Measurements from ENCODE around the gene GNG14. TPM values are rescaled to one million over a fixed set of nuclear protein-coding genes. Genes with fewer than 3 reads are reported as not detected.

The GNG14 gene
- total RNA-seq, 1 donor from 2014 or later: not detected

DNA sequence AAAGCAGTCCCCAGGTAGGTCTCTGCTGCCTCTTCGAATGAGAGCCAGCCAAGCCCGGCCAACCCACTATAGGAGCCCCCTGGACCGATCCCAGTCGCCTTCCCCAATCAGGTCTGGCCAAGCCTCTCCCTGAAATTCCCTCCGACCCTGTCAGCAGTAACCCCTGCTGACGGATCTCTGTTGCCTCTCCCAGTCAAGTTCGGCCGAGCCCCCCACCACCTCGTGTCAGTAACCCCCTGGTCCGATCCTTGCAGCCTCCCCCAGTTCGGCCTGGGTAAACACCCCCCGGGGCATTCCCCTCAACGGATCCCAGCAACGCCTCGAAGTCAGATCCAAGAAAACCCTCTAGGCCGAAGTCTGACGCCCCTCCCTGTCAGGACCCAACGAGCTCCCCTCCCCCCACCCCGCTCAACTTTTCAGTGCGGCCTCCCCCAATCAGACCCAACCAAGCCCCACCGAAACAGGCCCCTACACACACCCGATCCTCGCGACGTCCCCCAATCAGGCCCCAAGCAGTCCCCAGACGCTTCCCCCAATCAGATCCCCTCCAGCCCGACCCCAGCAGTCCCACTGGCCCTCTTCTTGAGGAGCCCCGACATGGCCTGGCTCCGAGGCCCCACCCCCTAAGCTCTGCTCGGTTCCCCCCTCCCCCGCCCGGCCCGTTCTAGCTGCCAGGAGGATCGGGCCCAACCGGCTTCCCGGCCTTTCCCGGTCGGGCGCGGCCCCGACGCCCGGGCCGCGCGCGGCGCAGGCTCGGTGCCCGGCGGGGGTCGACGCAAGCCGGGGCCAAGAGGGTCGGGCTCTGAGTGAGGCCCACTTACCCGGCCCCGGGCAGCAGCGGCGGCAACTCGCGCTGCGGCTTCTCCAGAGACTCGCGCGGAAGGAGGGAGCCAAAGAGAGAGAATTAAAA, 34.1 kb downstream of the GNG14 start:
- intact Hi-C loops (cut with micrococcal nuclease): loop anchor here (1.0 to 5.0 kb wide), 8 partner anchors 12 to 280 kb away; partner anchors contain the start of genes CALR, DHPS, FARSA and PRDX2

DNA sequence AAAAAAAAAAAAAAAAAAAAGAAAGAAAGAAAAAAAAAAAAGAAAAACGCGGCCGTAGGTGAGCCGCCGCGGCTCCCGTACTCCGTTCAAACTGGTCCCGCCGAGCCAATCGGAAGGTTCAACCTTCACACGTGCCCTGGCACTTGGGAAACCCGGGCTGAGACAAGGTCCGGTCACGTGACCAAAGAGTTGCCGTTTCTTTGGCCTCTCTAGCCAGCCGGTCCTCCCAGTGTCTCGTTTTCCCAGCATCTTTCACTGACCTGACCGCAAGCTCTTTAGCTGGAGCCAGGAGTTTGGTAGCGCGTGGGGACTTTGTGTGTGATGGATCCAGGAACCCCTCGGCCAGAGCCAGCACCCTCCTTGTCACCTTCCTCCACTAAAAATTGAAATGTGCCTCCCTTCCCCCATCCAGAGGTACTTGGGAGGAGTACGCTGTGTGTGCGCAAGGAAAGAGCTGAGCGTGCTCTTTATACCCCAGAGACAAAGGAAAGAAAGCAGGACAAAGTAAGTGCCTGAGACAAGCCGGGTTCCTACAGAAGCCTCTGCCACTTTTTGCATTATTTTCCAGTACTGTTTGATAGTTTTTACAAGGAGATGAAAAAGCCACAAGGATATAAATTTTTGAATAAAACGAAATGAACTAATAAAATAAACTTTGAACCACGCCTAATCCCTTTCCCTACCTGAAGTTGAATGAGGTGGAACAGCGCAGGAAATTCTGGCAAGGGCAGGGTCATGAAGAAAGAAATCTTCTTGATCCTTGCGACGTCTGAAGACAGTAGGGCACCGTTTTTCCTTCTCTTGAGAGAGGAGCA, 35.0 kb downstream of the GNG14 start:
- intact Hi-C loops (cut with micrococcal nuclease): loop anchor here (1.0 to 5.0 kb wide), 9 partner anchors 12 to 280 kb away; partner anchors contain the start of genes CALR, DHPS, FARSA and FBXW9

DNA sequence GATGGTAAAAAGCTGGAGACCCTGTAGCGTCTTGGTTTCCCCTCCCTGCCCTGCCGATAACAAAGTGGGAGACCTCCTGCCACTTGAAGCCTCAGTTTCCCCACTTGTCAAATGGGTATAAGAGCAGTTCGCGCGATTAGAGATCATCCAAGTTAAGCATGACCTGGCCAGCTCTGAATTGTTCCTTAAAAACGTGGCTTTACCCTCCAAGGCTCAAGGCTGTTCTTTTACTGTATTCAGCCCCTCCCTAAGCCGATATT, 35.5 kb downstream of the GNG14 start:
- intact Hi-C loops (cut with micrococcal nuclease): loop anchor here (1.0 to 5.0 kb wide), 4 partner anchors 27 to 281 kb away; partner anchors contain the start of genes FBXW9, PRDX2, ZNF443 and ZNF564

DNA sequence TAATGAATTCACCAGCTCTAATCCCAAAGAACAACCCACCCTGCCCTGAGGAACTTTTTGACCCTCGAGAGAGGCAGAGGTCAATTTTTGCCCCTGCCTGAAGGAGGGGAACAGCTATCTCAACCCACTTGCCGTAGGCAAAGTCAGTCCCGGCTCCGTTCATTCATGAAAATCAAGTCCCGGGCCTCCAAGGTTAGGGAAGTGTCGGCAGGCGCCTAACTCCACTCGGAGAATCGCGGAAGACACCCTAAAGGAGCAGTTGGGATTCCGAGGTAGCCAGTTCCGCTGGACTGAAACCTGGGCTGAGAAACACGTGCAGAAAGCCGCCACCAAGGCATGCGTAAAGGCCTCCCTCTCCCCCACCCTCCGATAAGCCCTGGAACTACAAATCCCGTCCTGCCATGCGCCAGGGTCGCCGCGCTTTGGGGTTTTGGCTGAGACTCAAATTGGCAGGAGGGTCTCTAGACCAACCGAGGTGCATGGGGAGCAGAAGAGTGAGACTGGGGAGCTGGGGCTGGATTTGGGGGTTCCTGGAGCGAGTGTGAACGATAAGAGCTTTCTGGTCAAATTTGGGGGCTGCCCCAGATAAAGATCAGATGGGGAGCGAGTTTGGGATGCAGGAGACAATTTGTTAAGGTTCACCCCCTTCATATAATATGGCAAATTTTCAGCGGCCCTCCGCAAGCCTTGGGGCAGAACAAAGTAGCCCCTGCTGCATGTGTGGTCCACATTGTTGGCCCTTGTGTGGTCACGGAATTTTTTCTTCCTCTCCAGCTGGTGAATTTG, 36.0 kb downstream of the GNG14 start, which contains the start of gene TNPO2:
TNPO2 (minus strand) TSS at position 292 of the 786 bp plus-strand sequence. CDS start 2,955 bp downstream, outside the sequence.
- intact Hi-C loops (cut with micrococcal nuclease): loop anchor here (1.0 to 5.0 kb wide), 5 partner anchors 28 to 282 kb away; partner anchors contain the start of genes FBXW9, PRDX2, ZNF443 and ZNF564

DNA sequence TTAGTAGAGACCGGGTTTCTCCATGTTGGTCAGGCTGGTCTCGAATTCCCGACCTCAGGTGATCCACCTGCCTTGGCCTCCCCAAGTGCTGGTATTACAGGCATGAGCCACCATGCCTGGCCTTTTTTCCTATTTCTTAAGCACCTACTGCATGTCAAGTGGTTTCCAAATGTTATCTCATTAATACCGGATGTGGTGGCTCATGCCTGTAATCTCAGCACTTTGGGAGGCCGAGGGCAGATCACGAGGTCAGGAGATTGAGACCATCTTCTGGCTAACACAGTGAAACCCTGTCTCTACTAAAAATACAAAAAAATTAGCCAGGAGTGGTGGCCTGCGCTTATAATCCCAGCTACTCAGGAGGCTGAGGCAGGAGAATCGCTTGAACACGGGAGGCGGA, 37.8 kb downstream of the GNG14 start:
- intact Hi-C loops (cut with micrococcal nuclease): loop anchor here (2.0 kb wide), 1 partner anchor 123 kb away; no protein-coding TSS in a partner anchor

DNA sequence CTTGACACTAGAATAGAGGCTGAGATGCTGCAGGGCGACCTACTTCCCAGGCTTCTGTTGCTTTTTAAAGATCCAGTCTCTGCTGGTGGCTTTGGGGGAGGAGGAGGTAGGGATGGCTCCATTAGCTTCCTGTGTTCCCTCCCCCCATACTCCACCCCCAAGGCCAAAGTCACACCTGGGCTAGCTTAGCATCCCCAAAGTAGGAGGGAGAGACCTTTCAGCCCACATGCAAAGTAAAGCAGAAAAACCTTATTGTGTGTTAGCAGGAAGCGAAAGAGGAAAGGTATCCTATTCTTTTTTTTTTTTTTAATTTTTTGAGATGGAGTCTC, 39.2 kb downstream of the GNG14 start:
- intact Hi-C loops (cut with micrococcal nuclease): no loop called here

DNA sequence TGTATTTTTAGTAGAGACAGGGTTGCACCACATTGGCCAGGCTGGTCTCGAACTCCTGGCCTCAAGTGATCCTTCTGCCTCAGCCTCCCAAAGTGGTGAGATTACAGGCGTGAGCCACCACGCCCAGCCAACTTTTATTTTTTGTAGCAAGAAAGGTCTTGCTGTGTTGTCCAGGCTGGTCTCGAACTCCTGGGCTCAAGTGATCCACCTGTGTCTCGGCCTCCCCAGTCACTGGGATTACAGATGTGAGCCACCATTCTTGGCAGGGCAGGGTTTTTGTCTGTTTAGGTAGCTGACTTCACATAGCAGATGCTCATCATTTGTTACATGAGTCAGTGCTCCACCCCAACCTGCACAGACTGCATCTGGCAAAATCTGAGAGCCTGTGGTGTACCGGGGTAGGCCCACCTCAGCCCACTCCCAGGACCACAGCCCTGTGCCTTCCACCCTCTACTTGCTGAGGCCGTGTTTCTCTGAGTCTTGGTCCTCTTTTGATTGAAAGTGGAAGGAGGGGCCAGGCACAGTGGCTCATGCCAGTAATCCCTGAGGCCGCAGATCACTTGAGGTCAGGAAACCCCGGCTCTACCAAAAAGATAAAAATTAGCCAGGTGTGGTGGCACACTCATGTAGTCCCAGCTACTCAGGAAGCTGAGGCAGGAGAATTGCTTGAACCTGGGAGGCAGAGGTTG, 40.1 kb downstream of the GNG14 start:
- intact Hi-C loops (cut with micrococcal nuclease): no loop called here

DNA sequence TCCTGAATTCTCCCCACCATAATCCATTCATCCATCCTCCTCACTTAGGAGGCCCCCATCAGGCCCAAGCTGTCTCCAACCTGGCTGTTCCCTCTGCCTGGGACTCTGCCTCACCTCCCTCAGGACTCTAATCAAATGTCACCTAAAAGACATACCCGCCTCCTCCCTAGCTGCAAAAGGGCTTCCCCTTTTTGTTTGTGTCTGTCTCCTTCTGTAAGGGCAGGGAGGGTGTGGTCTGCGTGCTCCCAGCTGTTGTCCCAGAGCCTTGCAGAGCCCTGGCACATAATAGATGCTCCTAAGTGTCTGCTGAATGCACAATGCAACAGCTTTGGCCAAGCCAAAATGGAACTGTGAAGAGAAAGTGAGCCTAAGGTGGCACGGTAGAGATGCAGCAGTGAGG, 42.3 kb downstream of the GNG14 start:
- intact Hi-C loops (cut with micrococcal nuclease): no loop called here

DNA sequence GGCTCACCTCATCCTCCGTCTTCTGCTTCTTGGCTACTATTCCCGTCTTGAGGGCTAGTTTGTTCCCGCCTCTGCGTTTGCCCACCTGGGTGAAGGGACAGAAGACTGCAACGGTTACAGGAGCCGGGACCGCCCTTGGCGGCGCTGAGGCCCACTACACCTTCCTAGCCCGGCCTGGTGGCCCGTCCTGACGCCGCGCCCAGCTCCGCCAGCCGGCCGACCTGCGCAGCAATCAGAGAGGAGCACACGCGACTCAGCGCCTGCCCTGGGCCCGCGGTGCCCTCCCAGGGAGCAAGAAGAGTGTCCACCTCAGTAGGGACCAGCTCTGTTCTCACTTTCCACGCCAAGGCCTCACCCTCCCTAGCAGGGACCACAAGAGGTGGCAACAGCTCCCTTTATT, 43.5 kb downstream of the GNG14 start:
- intact Hi-C loops (cut with micrococcal nuclease): no loop called here

DNA sequence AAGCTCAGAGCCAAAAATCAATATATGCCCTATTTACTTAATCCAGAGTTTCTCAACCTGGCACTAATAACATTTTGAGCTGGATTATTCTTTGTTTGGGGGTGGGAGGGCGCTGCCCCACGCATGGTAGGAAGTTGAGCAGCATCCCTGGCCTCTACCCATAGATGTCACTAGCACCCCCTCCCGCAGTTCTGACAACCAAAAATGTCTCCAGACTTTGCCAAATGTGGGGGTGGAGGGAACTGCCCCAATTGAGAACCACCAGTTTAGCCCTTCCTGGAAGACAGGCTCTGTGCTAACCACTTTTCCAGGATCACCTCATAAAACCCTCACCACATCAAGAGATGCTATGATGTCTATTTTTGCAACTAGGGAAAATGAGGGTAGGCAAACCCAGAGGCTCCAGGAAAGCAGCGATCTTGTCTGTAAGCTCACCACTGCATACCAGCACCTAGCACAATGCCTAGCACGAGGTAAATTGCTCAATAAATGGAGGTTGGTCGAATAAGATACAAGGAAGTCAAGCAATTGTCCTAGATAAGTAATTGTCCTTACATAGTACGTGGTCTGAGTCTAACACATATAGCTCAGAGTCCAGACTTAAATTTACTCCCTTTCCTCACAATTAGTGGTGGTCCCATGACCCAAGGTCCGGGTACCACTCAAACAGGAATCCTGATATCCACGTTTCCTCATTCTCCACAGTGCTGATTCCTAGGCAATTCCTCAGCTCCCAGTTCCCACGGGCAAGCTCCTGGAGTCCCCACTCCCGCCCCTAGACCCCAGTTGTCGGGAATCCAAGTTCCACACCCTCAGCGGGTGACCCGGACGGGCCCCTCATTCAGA, 45.8 kb downstream of the GNG14 start:
- intact Hi-C loops (cut with micrococcal nuclease): loop anchor here (1.0 kb wide), 4 partner anchors 11 to 52 kb away; partner anchors contain the start of genes DHPS and FBXW9

DNA sequence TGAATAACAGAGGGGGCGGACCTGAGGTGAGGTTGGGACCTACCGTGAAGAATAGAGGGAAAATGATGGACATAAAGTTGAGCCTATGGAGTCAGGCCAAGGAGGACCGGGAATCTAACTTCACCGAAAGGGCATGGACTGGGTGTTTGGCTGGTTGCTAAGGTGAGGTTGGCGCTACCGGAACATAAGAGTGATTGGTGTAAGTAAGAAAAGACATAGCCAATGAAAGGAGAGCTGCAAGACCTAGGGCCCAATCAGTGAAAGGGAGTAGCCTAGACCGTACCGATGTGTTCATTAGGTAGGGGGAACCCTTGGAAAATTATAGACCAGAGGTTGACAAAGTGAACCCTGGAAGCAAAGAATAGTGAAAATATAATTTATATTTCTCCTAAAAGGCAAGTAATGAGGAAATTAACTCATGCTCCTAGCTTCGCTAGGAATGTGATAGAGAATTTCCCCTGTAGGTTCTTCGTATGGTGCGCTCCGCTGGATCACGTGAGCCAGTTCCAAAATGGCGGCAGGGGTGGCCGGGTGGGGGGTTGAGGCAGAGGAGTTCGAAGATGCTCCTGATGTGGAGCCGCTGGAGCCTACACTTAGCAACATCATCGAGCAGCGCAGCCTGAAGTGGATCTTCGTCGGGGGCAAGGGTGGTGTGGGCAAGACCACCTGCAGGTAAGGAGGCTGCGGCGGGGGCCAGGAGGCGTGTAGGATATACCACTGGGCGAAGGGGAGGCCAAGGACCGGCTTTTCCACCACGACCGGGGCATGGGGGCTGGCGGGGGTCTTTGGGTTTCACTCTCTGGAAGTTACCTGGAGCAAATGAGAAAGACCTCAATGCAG, 49.4 kb downstream of the GNG14 start, which contains the start of gene GET3:
GET3 (plus strand) TSS at position 503 of the 840 bp plus-strand sequence; CDS start at position 512, 9 bp downstream.
- intact Hi-C loops (cut with micrococcal nuclease): loop anchor here (1.0 to 5.0 kb wide), 10 partner anchors 20 to 295 kb away; partner anchors contain the start of genes CALR, DHPS, FARSA and HOOK2

DNA sequence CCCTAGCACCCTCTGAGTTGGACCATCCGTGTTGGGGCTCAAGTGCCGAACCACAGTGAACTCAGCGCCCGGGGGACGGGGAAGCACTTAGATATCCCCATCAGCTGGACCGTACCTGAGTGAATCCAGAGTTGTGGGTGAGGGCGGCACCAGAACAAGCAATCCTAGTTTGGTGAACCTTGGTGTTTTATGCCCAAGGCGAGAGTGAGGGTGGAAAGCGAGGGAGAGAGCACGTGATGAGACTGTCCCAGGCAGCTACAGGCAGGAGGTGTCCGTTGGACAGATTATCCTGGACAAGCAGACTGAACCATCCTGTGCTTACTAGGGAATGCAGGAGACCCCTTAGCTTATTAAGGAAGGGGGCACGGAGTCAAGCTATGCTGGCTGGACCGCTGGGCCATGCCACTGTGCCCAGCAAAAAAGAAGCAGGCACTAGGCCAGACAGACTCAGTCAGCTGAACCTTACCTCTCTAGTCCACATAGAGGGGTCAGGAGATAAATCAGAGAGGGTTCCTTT, 50.1 kb downstream of the GNG14 start:
- intact Hi-C loops (cut with micrococcal nuclease): loop anchor here (1.0 to 5.0 kb wide), 10 partner anchors 21 to 296 kb away; partner anchors contain the start of genes CALR, DHPS, FARSA and HOOK2

Other genes starting within 250 kb of the GNG14 start
- gene ZNF443, start 247.0 kb upstream of the GNG14 start, total RNA-seq: 3.9 and 4.1 TPM in 2 replicates
- 1.6 and 1.9 TPM in 2 replicates for gene ZNF709, start 203.2 kb upstream of the GNG14 start, total RNA-seq
- 11.0 and 11.2 TPM in 2 replicates for gene ZNF564, start 136.5 kb upstream of the GNG14 start, total RNA-seq
- gene ZNF490, start 77.2 kb upstream of the GNG14 start, total RNA-seq: 13.1 and 14.8 TPM in 2 replicates
- gene ZNF791, start 77.1 kb upstream of the GNG14 start, total RNA-seq: 31.4 and 34.3 TPM in 2 replicates
- 189 and 197 TPM in 2 replicates for gene MAN2B1, start 21.3 kb upstream of the GNG14 start, total RNA-seq
- gene WDR83, start 21.2 kb upstream of the GNG14 start, total RNA-seq: 19.2 and 20.1 TPM in 2 replicates
- 108 and 121 TPM in 2 replicates for gene DHPS, start 6.1 kb upstream of the GNG14 start, total RNA-seq
- gene FBXW9, start 8.6 kb downstream of the GNG14 start, total RNA-seq: 5.0 and 6.1 TPM in 2 replicates
- gene TNPO2, start 35.9 kb downstream of the GNG14 start, total RNA-seq: 86.1 and 87.4 TPM in 2 replicates
- gene TRIR, start 46.7 kb downstream of the GNG14 start, total RNA-seq: 180 and 185 TPM in 2 replicates
- gene GET3, start 49.5 kb downstream of the GNG14 start, total RNA-seq: 66.7 and 69.3 TPM in 2 replicates
- gene BEST2, start 63.8 kb downstream of the GNG14 start, total RNA-seq: 0.10 TPM in 1 of 2 replicates, not detected in the other
- gene HOOK2, start 87.6 kb downstream of the GNG14 start, total RNA-seq: 16.5 and 17.9 TPM in 2 replicates
- 309 and 316 TPM in 2 replicates for gene JUNB, start 103.5 kb downstream of the GNG14 start, total RNA-seq
- 300 and 302 TPM in 2 replicates for gene PRDX2, start 113.8 kb downstream of the GNG14 start, total RNA-seq
- gene THSD8, start 114.1 kb downstream of the GNG14 start, total RNA-seq: 13.0 and 24.6 TPM in 2 replicates
- gene RNASEH2A, start 118.6 kb downstream of the GNG14 start, total RNA-seq: 24.3 and 30.5 TPM in 2 replicates
- gene RTBDN, start 146.6 kb downstream of the GNG14 start, total RNA-seq: not detected in 2 replicates
- gene MAST1, start 150.5 kb downstream of the GNG14 start, total RNA-seq: 0.49 and 1.1 TPM in 2 replicates
- gene DNASE2, start 193.5 kb downstream of the GNG14 start, total RNA-seq: 29.5 and 32.6 TPM in 2 replicates
- gene KLF1, start 199.2 kb downstream of the GNG14 start, total RNA-seq: 0.22 and 0.41 TPM in 2 replicates
- gene GCDH, start 203.2 kb downstream of the GNG14 start, total RNA-seq: 48.0 and 49.5 TPM in 2 replicates
- gene SYCE2, start 231.3 kb downstream of the GNG14 start, total RNA-seq: 1.9 and 2.8 TPM in 2 replicates
- 108 and 117 TPM in 2 replicates for gene FARSA, start 245.7 kb downstream of the GNG14 start, total RNA-seq

All from T-helper 1 cell treated with Interleukin-12 subunit alpha and Interleukin-12 subunit beta and Interleukin-4 antibody, amounts not matched to agents 30 ng/mL and 1 ng/mL, for 36 hours (primary cell).